Right cardiac atrium (tissue), 5 donors: ENCODE measurements around the gene ZNF91. TPM values are rescaled to one million over a fixed set of nuclear protein-coding genes. Genes with fewer than 3 reads are reported as not detected.
"Not testable (repeated sequence)": the region's sequence is repeated elsewhere in the genome, so short reads cannot be mapped to it uniquely, and the experiment has no call there.

ENCODE experiments used
- ATAC-seq, 2 donors: fragments of 200-7000 bp; cut with Tn5 transposase; one replicate each; pipeline versions ENCODE4 v1.8.0 to v1.9.1; 2020; ENCODE audit warnings: moderate library complexity in 2 of 2, mild to moderate bottlenecking in 1 of 2
- DNase-seq, 3 donors: peaks; one replicate each; pipeline ENCODE4 v3.0.0-alpha.2; 2020
- H3K27ac ChIP-seq: one replicate; pipeline ENCODE4 v1.5.1; 2013; ENCODE audit warnings: mild to moderate bottlenecking, low read length, control low read depth, moderate library complexity
- H3K27me3 ChIP-seq: one replicate; pipeline ENCODE4 v1.6.1; 2013; ENCODE audit not compliant: control insufficient read depth, insufficient read depth
- H3K4me1 ChIP-seq: one replicate; pipeline ENCODE4 v1.6.1; 2013; ENCODE audit warnings: low read length; ENCODE audit not compliant: control insufficient read depth, insufficient read depth
- H3K4me3 ChIP-seq: one replicate; pipeline ENCODE4 v1.5.1; 2013; ENCODE audit warnings: low read length, control low read depth
- H3K9me3 ChIP-seq: one replicate; pipeline ENCODE4 v1.6.1; 2013; ENCODE audit warnings: low read length; ENCODE audit not compliant: control insufficient read depth
- WGBS: extraction: QIAGEN DNeasy Blood & Tissue Kit; methylation state at CpG from one replicate; pipeline ENCODE4 v1.1.7; 2013; 5-methylcytosine and 5-hydroxymethylcytosine counted together
- intact Hi-C, 4 donors: fragments of 100-400 bp; cut with DNase I; formaldehyde crosslinking; loops; one replicate each; pipeline versions ENCODE4 v1.11.0 to v1.14.0; 2022 to 2023
- polyA plus RNA-seq: library from polyadenylated mRNA; stranded (reverse); fragments of 200-250 nt; gene quantifications from one replicate; pipeline ENCODE4 v1.2.3, GENCODE V29; 2013
- total RNA-seq, 4 donors: library from RNA; stranded (reverse); fragmentation: NEBNext Ultra II Directional; extraction: Animal tissue kit (Norgen Biotek cat#: 25700); gene quantifications; one replicate each; pipeline ENCODE4 v1.2.1, GENCODE V29; 2021
- donor health status: healthy with polysubstance abuse.
- donor health status: DM: no; HTN: yes; CAD: no.
- donor health status: DM: no; HTN: no; CAD: no.
- donor health status: DM: no; HTN: yes; CAD: no; lungs with severe emphysema.
- donor health status: DM: yes; HTN: yes; CAD: no.

ZNF91 gene
- total and polyA plus RNA-seq, 5 donors = 19.9 to 170 (median 133) TPM

DNA sequence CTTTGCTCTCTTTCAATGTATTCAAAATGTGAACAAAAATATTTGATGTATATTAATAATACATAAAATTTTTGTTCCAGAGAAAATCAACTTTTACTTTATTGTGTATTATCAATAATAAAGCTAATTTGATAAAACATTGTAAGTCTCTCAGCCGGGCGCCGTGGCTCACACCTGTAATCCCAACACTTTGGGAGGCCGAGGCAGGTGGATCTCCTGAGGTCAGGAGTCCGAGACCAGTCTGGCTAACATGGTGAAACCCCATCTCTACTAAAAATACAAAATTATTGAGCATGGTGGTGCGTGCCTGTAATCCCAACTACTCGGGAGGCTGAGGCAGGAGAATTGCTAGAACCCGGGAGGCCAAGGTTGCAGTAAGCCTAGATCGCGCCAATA lies 449 bp upstream of the ZNF91 start:
- DNase-seq, H3K9me3 ChIP-seq, H3K4me3 ChIP-seq, ATAC-seq, H3K4me1 ChIP-seq, H3K27me3 ChIP-seq: not testable (repeated sequence)
- peak overlapping the region; percentile 50 for H3K27ac ChIP-seq
- intact Hi-C loops = loop anchor here in 1 of 4 donors (10.0 kb wide), 1 partner anchor 121 kb away; no protein-coding TSS in a partner anchor
- WGBS = 86% methylated on average over 10 of the region's 10 CpGs

DNA sequence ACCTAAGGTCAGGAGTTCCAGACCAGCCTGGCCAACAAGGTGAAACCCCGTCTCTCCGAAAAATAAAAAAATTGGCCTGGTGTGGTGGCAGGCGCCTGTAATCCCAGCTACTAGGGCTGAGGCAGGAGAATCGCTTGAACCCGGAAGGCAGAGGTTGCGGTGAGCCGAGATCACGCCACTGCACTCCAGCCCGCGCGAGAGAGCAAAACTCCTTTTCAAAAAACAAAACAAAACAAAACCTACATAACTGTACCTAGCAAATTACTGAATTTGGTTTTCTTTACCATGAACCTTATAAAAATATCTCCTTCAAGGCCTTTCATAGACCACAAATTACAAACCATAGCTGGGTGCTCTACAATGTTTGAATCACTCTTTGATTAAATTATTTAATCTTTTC lies 760 bp downstream of the ZNF91 start:
- peaks cover 2% of the 10 kb centered on the region for H3K4me1 ChIP-seq
- no peaks in the 10 kb centered on the region for H3K27me3 ChIP-seq
- peak; percentile 39 to 67 for ATAC-seq
- DNase-seq = peak in 2 of 3 donors; percentile 52 to 61
- H3K9me3 ChIP-seq = no peaks in the 10 kb centered on the region
- intact Hi-C loops = loop anchor here in 1 of 4 donors (10.0 kb wide), 1 partner anchor 120 kb away; no protein-coding TSS in a partner anchor
- 3% methylated on average over 11 of the region's 11 CpGs for WGBS
- peak overlapping the region; percentile 54 for H3K27ac ChIP-seq
- H3K4me3 ChIP-seq = peak overlapping the region; percentile 91

DNA sequence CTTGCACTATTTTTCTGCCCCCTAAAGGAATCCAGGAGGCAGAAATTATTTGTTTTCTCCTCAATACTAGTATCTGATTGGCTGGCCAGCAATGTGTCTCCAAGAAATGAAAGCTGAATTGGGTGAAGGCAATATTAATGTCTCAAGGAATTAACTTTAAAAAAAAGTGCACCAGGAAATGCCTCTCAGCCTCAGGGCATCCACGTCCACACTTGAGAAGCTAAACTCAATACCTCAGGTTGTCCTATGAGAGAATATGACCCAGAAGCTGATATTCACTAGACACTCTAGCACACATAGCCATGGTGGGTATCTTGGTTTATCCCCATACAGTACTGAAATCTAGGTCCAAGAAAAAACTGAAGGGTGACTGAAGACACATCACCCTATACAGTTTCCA lies 2.1 kb downstream of the ZNF91 start:
- DNase-seq (no peak), ATAC-seq (no peak)
- Histone ChIP-seq H3K27ac (no peak overlapping the region), H3K4me3 (no peak overlapping the region), H3K4me1 (peaks cover 2% of the 10 kb centered on the region), H3K27me3 (no peaks in the 10 kb centered on the region), H3K9me3 (no peaks in the 10 kb centered on the region)
- intact Hi-C loops = loop anchor here in 1 of 4 donors (10.0 kb wide), 1 partner anchor 118 kb away; no protein-coding TSS in a partner anchor
- 57% methylated on average over 1 of the region's 1 CpG for WGBS

DNA sequence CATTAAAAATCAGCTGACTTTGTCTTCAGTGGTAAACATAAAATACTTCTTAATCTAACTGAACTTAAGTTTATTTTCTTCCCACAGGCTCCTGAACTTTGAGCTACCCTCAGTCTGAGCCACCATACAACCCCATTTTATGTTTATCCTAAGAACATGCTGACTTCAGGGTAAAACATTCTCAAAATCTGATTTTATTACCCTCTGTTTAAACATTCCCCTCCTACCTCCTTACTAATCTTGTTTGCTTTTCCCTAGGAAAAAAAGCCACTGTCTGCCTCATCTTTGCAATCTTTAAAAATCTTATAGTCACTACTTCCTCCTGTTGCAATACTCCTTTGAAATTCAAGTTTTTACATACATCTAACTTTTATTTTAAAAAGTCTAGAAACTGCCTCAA lies 4.0 kb downstream of the ZNF91 start:
- intact Hi-C loops = loop anchor here in 1 of 4 donors (10.0 kb wide), 1 partner anchor 116 kb away; no protein-coding TSS in a partner anchor
- Histone ChIP-seq H3K4me3 (no peak overlapping the region), H3K4me1 (peaks cover 2% of the 10 kb centered on the region), H3K27me3 (no peaks in the 10 kb centered on the region), H3K9me3 (no peaks in the 10 kb centered on the region), H3K27ac (no peak overlapping the region)
- no peak for ATAC-seq
- no peak for DNase-seq

DNA sequence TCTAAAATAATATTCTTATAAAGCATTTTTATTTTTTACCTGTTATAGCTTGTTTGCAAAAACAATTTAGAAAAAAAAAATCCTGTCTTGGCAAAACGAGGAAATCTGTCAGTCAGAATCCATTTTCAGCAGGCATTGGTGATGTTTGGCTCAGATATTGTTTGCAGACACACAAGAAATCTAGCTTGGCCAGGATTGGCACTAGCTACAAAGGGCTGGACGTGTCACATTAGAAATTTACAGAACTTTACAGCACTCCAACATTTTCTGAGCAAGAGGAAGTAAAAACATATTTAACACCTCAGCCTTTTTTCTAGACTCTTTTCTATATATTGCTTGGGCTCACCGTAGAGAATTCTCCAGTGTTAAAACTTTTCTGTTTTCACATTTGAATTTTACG lies 9.9 kb downstream of the ZNF91 start:
- H3K27ac ChIP-seq = no peak overlapping the region
- intact Hi-C loops = no loop called here
- no peak overlapping the region for H3K4me3 ChIP-seq
- DNase-seq = no peak
- 74% methylated on average over 4 of the region's 4 CpGs for WGBS
- no peak for ATAC-seq
- H3K4me1 ChIP-seq = no peaks in the 10 kb centered on the region
- H3K9me3 ChIP-seq = peaks cover 2% of the 10 kb centered on the region
- H3K27me3 ChIP-seq = no peaks in the 10 kb centered on the region

DNA sequence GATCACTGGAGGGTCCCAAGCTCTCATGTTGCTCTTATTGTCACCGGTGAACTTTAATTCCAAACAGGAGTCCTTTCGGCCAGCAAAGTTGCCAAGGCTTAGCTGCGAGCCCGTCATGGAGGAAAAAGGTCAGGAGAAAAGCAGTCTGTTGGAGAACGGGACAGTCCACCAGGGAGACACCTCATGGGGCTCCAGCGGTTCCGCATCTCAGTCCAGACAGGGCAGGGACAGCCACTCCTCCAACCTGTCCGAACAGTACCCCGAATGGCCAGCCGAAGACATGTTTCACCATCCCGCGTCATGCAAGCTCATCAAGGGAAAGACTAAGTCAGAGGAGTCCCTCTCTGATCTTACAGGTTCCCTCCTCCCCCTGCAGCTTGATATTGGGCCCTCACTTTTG lies 10.4 kb downstream of the ZNF91 start:
- intact Hi-C loops = no loop called here
- peak overlapping the region; percentile 36 for H3K27ac ChIP-seq
- ATAC-seq = peak; percentile 40 to 47
- H3K27me3 ChIP-seq = no peaks in the 10 kb centered on the region
- no peak for DNase-seq
- H3K9me3 ChIP-seq = peaks cover 2% of the 10 kb centered on the region
- no peak overlapping the region for H3K4me3 ChIP-seq
- 89% methylated on average over 12 of the region's 12 CpGs for WGBS
- no peaks in the 10 kb centered on the region for H3K4me1 ChIP-seq

DNA sequence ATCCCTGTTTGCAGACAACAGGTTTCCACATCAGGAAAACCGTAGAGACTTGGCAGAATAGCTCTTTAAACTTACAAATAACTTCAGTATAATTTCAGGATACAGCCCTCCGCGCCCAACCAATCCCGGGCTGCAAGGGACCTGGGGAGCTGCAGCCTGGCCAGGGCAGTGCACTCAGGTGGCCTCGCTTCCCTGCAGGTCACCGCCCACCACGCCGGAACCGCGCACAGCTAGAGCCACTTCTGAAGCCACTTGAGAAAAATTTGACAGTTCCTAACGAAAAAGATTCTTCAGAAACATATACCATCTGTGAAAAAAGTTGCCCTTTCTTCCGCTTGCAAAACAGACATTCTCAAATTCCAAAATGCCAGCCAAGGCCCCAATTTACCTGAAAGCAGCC lies 11.1 kb downstream of the ZNF91 start:
- H3K9me3 ChIP-seq = peaks cover 2% of the 10 kb centered on the region
- H3K27me3 ChIP-seq = no peaks in the 10 kb centered on the region
- no peak overlapping the region for H3K27ac ChIP-seq
- no peak for DNase-seq
- 97% methylated on average over 12 of the region's 12 CpGs for WGBS
- intact Hi-C loops = no loop called here
- ATAC-seq = no peak
- no peak overlapping the region for H3K4me3 ChIP-seq
- peaks cover 3% of the 10 kb centered on the region for H3K4me1 ChIP-seq

DNA sequence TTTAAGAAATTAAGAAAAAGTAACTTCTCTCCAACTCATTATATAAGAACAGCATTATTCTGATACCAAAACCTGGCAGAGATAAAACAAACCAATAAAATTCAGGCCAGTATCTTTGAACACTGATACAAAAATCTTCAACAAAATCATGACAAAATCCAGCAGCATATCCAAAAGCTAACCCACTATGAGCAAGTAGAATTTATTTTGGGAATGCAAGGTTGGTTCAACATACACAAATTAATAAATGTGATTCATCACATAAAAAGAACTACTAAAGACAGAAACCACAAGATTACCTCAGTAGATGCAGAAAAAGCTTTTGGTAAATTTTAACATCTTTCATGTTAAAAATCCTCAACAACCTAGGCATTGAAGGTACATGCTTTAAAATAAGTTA lies 12.3 kb downstream of the ZNF91 start:
- H3K4me1 ChIP-seq = peaks cover 5% of the 10 kb centered on the region
- intact Hi-C loops = no loop called here

DNA sequence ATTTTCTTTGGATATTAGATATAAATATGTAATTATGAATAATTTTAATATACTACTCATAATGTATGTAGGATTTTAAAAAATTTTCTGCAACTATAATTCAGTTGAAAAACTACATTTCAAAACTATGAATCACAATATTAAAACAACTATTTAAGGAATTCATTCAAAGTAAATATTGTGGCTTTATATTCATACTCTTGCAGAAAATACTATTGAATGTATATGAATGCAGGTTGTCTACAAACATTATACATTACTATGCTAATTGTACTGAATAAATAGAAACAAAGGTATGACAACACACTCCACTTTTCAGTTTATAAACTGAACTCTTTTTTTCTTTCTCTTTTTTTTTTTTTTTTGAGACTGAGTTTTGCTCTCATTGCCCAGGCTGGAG lies 14.2 kb downstream of the ZNF91 start:
- no peak for DNase-seq
- H3K4me1 ChIP-seq = peaks cover 5% of the 10 kb centered on the region
- no peaks in the 10 kb centered on the region for H3K27me3 ChIP-seq
- intact Hi-C loops = no loop called here
- no peak overlapping the region for H3K27ac ChIP-seq
- no peak overlapping the region for H3K4me3 ChIP-seq
- H3K9me3 ChIP-seq = peaks cover 2% of the 10 kb centered on the region
- no peak for ATAC-seq

More for the DNA sequence above, 12.3 kb downstream of the ZNF91 start:
- ATAC-seq = no peak
- DNase-seq = no peak
- Histone ChIP-seq H3K4me3 (no peak overlapping the region), H3K27me3 (no peaks in the 10 kb centered on the region), H3K27ac (no peak overlapping the region), H3K9me3 (peaks cover 2% of the 10 kb centered on the region)

DNA sequence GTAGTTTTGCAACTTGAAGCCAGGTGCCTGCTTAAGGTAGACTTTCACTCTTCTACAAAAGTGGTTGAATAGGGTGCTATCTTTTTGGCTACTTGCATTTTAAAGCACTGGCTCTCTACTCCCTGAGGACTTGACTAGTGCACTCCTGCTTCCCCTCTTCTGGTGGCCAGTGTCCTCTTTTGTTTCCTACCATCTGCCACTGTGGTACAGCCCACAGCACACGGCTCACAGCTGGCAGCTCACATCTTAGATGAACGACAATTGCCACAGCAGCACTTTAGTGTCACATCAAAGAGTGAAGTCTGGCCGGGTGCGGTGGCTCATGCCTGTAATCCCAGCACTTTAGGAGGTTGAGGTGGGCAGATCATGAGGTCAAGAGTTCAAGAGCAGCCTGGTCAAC lies 15.6 kb downstream of the ZNF91 start:
- H3K9me3 ChIP-seq, DNase-seq, intact Hi-C loops, H3K4me1 ChIP-seq, H3K27me3 ChIP-seq, H3K4me3 ChIP-seq: not testable (repeated sequence)
- WGBS = 68% methylated on average over 4 of the region's 4 CpGs
- peak overlapping the region; percentile 84 for H3K27ac ChIP-seq
- peak; percentile 50 to 51 for ATAC-seq

DNA sequence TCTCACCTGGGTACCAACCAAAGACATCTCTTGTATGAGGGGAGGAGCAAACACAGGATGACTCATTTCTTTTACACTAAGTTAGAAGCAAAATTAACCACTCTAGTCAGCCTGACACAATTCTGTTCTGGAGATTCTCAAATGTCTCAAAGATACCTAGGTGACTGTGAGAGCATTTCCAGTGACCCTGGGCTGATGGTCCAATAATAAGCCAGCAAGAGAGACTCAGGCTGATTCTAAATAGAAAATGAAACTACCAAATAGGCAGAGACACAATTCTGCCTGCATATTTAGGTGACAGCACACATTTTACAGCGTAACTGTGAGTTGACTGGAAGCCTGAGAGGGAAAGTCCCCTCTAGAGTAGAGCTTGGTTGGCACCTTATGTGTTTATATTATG lies 16.3 kb downstream of the ZNF91 start:
- peak overlapping the region; percentile 5 for H3K4me3 ChIP-seq

DNA sequence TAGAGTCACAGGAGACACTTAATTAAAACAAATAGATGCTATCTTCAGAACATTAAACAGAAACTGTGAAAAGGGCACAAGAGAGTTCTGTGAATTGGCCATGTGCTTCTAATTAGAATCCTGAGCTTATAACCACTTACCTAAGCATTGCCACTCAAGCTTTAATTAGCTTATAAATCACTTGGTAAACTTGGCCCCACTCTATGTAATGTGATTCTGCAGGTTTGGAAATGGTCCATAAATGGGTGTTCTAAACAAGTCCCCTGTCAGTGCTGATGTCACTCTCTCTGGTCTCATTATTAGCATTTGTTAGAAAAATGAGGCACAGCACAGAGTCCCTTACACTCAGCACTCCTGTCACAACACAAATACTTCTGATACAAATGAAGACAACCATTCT lies 18.0 kb downstream of the ZNF91 start:
- intact Hi-C loops = no loop called here
- Histone ChIP-seq H3K27ac (no peak overlapping the region), H3K27me3 (no peaks in the 10 kb centered on the region), H3K9me3 (no peaks in the 10 kb centered on the region), H3K4me3 (no peak overlapping the region), H3K4me1 (peaks cover 5% of the 10 kb centered on the region)
- peak; percentile 61 to 66 for ATAC-seq
- DNase-seq = no peak

More for the DNA sequence above, 16.3 kb downstream of the ZNF91 start:
- no peak overlapping the region for H3K27ac ChIP-seq
- peak; percentile 36 to 63 for ATAC-seq
- 73% methylated on average over 1 of the region's 1 CpG for WGBS
- H3K9me3 ChIP-seq = peaks cover 2% of the 10 kb centered on the region
- H3K27me3 ChIP-seq = no peaks in the 10 kb centered on the region
- DNase-seq = no peak
- H3K4me1 ChIP-seq = peaks cover 5% of the 10 kb centered on the region
- intact Hi-C loops = no loop called here
